Breast epithelium (tissue), 4 donors: ENCODE results near the gene FAM72D. TPM values are rescaled to one million over a fixed set of nuclear protein-coding genes. Genes with fewer than 3 reads are reported as not detected.
"Not testable (repeated sequence)": the region's sequence is repeated elsewhere in the genome, so short reads cannot be mapped to it uniquely, and the experiment has no call there.

ENCODE experiments used
- DNase-seq, 2 donors: peaks; one replicate each; pipeline ENCODE4 v3.0.0-alpha.2; 2019; ENCODE audit warnings: low spot score in 2 of 2
- H3K27ac ChIP-seq, 2 donors: fragments of 200-600 bp; sonication (generic) in 1 of 2; one replicate each; pipeline ENCODE4 v1.5.1; 2016 to 2019; ENCODE audit warnings: mild to moderate bottlenecking in 1 of 2
- H3K27me3 ChIP-seq, 2 donors: fragments of 200-600 bp; sonication (generic) in 1 of 2; one replicate each; pipeline versions ENCODE4 v1.5.1 to v1.6.0; 2017 to 2019; ENCODE audit warnings: control low read depth in 1 of 2, mild to moderate bottlenecking in 1 of 2
- H3K36me3 ChIP-seq: fragments of 200-600 bp; one replicate; pipeline ENCODE4 v1.5.1; 2019
- H3K4me1 ChIP-seq, 2 donors: fragments of 200-600 bp; sonication (generic); one replicate each; pipeline ENCODE4 v1.5.1; 2016 to 2019; ENCODE audit warnings: control low read depth in 1 of 2
- H3K4me3 ChIP-seq, 3 donors: fragments of 200-600 bp; sonication (generic); 1 replicate in 2 of 3; 2 replicates in 1 of 3; pipeline ENCODE4 v1.5.1; 2016 to 2019; ENCODE audit warnings: mild to moderate bottlenecking in 3 of 3, moderate library complexity in 2 of 3
- H3K9me3 ChIP-seq, 2 donors: fragments of 200-600 bp; sonication (generic) in 1 of 2; one replicate each; pipeline ENCODE4 v1.5.1; 2016 to 2019; ENCODE audit warnings: control low read depth in 1 of 2
- intact Hi-C: fragments of 100-400 bp; cut with DNase I; formaldehyde crosslinking; loops from one replicate; pipeline ENCODE4 v1.15.1; 2023; ENCODE audit warnings: low total_unique reads
- total RNA-seq, 3 donors: library from RNA; depleted of rRNA; stranded (reverse); fragments of >200 nt; gene quantifications; one replicate each; pipeline ENCODE4 v1.1.0, GENCODE V29; 2016

Gene FAM72D
- total RNA-seq, 3 donors from 2014 or later: 0.32 TPM; not detected in 2

GRCh38 chr1:145074021-145074559 lies 21.7 kb upstream of the FAM72D start:
- H3K27me3 ChIP-seq, intact Hi-C loops: not testable (repeated sequence)

GRCh38 chr1:145076877-145077276 lies 18.9 kb upstream of the FAM72D start:
- DNase-seq, H3K27me3 ChIP-seq, H3K4me1 ChIP-seq, H3K4me3 ChIP-seq, H3K27ac ChIP-seq, intact Hi-C loops, H3K36me3 ChIP-seq, H3K9me3 ChIP-seq: not testable (repeated sequence)

More at GRCh38 chr1:145074021-145074559, 21.7 kb upstream of the FAM72D start:
- not testable (repeated sequence) for H3K4me1 ChIP-seq, H3K36me3 ChIP-seq, DNase-seq, H3K9me3 ChIP-seq, H3K27ac ChIP-seq, H3K4me3 ChIP-seq

GRCh38 chr1:145077872-145078786 lies 17.6 kb upstream of the FAM72D start:
- H3K27ac ChIP-seq, H3K9me3 ChIP-seq, DNase-seq, H3K36me3 ChIP-seq, H3K4me1 ChIP-seq, intact Hi-C loops, H3K27me3 ChIP-seq, H3K4me3 ChIP-seq: not testable (repeated sequence)

GRCh38 chr1:145078787-145079370 lies 16.9 kb upstream of the FAM72D start:
- H3K27me3 ChIP-seq, H3K36me3 ChIP-seq, DNase-seq, H3K27ac ChIP-seq, H3K4me3 ChIP-seq, H3K9me3 ChIP-seq, H3K4me1 ChIP-seq, intact Hi-C loops: not testable (repeated sequence)

- H3K4me3 ChIP-seq, intact Hi-C loops, H3K4me1 ChIP-seq, H3K36me3 ChIP-seq, H3K27me3 ChIP-seq, DNase-seq, H3K27ac ChIP-seq, H3K9me3 ChIP-seq: not testable (repeated sequence)
Measured at GRCh38 chr1:145079737-145080136, 16.0 kb upstream of the FAM72D start.

GRCh38 chr1:145080193-145080592 lies 15.6 kb upstream of the FAM72D start:
- H3K27ac ChIP-seq, H3K36me3 ChIP-seq, intact Hi-C loops, H3K4me3 ChIP-seq, H3K4me1 ChIP-seq, H3K9me3 ChIP-seq, DNase-seq, H3K27me3 ChIP-seq: not testable (repeated sequence)

GRCh38 chr1:145082483-145083255 lies 13.1 kb upstream of the FAM72D start:
- DNase-seq, H3K9me3 ChIP-seq, intact Hi-C loops, H3K27ac ChIP-seq, H3K36me3 ChIP-seq, H3K4me3 ChIP-seq, H3K27me3 ChIP-seq, H3K4me1 ChIP-seq: not testable (repeated sequence)

- DNase-seq: peak; percentile 48 to 58
- H3K4me3 ChIP-seq: peak overlapping the region in 2 of 3 donors; percentile 51 to 68
- peak overlapping the region in 1 of 2 donors; percentile 76 for H3K27ac ChIP-seq
Measured at GRCh38 chr1:145093517-145094149, 2.1 kb upstream of the FAM72D start.

GRCh38 chr1:145094655-145095211 lies 1.0 kb upstream of the FAM72D start:
- intact Hi-C loops, H3K9me3 ChIP-seq, H3K4me1 ChIP-seq, H3K27me3 ChIP-seq, H3K36me3 ChIP-seq: not testable (repeated sequence)
- DNase-seq: peak in 1 of 2 donors; percentile 17
- Histone ChIP-seq H3K4me3 (peak overlapping the region; percentile 27 to 63 (median 49)), H3K27ac (peak overlapping the region in 1 of 2 donors; percentile 77)

More at GRCh38 chr1:145093517-145094149, 2.1 kb upstream of the FAM72D start:
- H3K9me3 ChIP-seq, H3K4me1 ChIP-seq, H3K36me3 ChIP-seq, H3K27me3 ChIP-seq, intact Hi-C loops: not testable (repeated sequence)

GRCh38 chr1:145101725-145102124 lies 6.0 kb downstream of the FAM72D start:
- H3K9me3 ChIP-seq, H3K4me1 ChIP-seq, H3K27me3 ChIP-seq, H3K4me3 ChIP-seq, H3K36me3 ChIP-seq, intact Hi-C loops, DNase-seq, H3K27ac ChIP-seq: not testable (repeated sequence)

GRCh38 chr1:145103294-145103693 lies 7.5 kb downstream of the FAM72D start:
- H3K4me1 ChIP-seq, H3K27me3 ChIP-seq, H3K9me3 ChIP-seq, intact Hi-C loops, H3K4me3 ChIP-seq, H3K36me3 ChIP-seq, H3K27ac ChIP-seq, DNase-seq: not testable (repeated sequence)

GRCh38 chr1:145111674-145112073 lies 15.9 kb downstream of the FAM72D start:
- H3K27me3 ChIP-seq, intact Hi-C loops, DNase-seq, H3K4me3 ChIP-seq, H3K4me1 ChIP-seq, H3K27ac ChIP-seq, H3K9me3 ChIP-seq, H3K36me3 ChIP-seq: not testable (repeated sequence)
